SK-N-SH (cell line): ENCODE measurements around the gene C19orf47. TPM values are rescaled to one million over a fixed set of nuclear protein-coding genes. Genes with fewer than 3 reads are reported as not detected.

Experiments used
- CTCF ChIA-PET: fragments of 300-600, 350-600 bp; formaldehyde crosslinking; extraction: SDS; loops from one replicate; lab custom pipeline; 2021; lab: Yijun Ruan, JAX
- POLR2A ChIA-PET: fragments of 350-600 bp; sonication (Branson Sonifier 250); formaldehyde crosslinking; extraction: SDS; loops from one replicate; lab custom pipeline; 2020; ENCODE audit warnings: antibody characterized with exemption, inconsistent platforms; lab: Yijun Ruan, JAX
- DNase-seq: peaks from one replicate; pipeline ENCODE4 v3.0.0; 2012
- H2AFZ ChIP-seq: fragments of 200-600 bp; sonication (generic); 2 replicates; pipeline ENCODE4 v1.8.1; 2016; ENCODE audit warnings: antibody characterized with exemption, mild to moderate bottlenecking, low read depth
- H3F3A ChIP-seq: fragments of 200-600 bp; sonication (generic); replicated peaks from 2 replicates; pipeline ENCODE3; 2016; ENCODE audit warnings: antibody characterized with exemption, mild to moderate bottlenecking; ENCODE audit not compliant: insufficient read depth
- H3K27ac ChIP-seq, 2 experiments: fragments of 200-500 bp in 1 of 2; fragments of 200-600 bp in 1 of 2; sonication (Bioruptor generic) in 1 of 2; sonication (generic), shearing (Covaris generic) in 1 of 2; 2 replicates each; pipeline versions ENCODE4 v1.5.1 to v1.6.1; 2014 to 2016; ENCODE audit warnings: low read depth in 2 of 2, inconsistent platforms in 1 of 2, low read length in 1 of 2, mild to moderate bottlenecking in 1 of 2, mixed read lengths in 1 of 2
- H3K27me3 ChIP-seq: fragments of 200-600 bp; sonication (generic), shearing (Covaris generic); 2 replicates; pipeline ENCODE4 v1.6.1; 2016; ENCODE audit warnings: mixed run types; ENCODE audit not compliant: insufficient read depth
- H3K36me3 ChIP-seq, 2 experiments: fragments of 200-500 bp in 1 of 2; fragments of 200-600 bp in 1 of 2; sonication (Bioruptor generic) in 1 of 2; sonication (generic) in 1 of 2; replicated peaks in 1 of 2; 2 replicates each; pipeline versions ENCODE3 to v1.5.1; 2014 to 2016; ENCODE audit warnings: low read length in 1 of 2, mild to moderate bottlenecking in 1 of 2; ENCODE audit not compliant: insufficient read depth in 2 of 2, control insufficient read depth in 1 of 2
- H3K4me1 ChIP-seq, 2 experiments: fragments of 200-500 bp in 1 of 2; fragments of 200-600 bp in 1 of 2; sonication (Bioruptor generic) in 1 of 2; sonication (generic), shearing (Covaris generic) in 1 of 2; 2 replicates each; pipeline versions ENCODE4 v1.5.1 to v1.6.1; 2014 to 2016; ENCODE audit warnings: low read depth in 1 of 2, low read length in 1 of 2, mixed run types in 1 of 2; ENCODE audit not compliant: insufficient read depth in 2 of 2, control insufficient read depth in 1 of 2
- H3K4me2 ChIP-seq: fragments of 200-600 bp; sonication (generic), shearing (Covaris generic); 2 replicates; pipeline ENCODE4 v1.6.1; 2017; ENCODE audit warnings: mixed run types
- H3K4me3 ChIP-seq, 2 experiments: fragments of 200-500 bp in 1 of 2; fragments of 200-600 bp in 1 of 2; sonication (Bioruptor generic) in 1 of 2; sonication (generic), shearing (Covaris generic) in 1 of 2; 2 replicates each; pipeline versions ENCODE4 v1.5.1 to v1.8.1; 2014 to 2016; ENCODE audit warnings: low read depth in 2 of 2, inconsistent platforms in 1 of 2, low read length in 1 of 2, mild to moderate bottlenecking in 1 of 2, mixed read lengths in 1 of 2, moderate library complexity in 1 of 2
- H3K79me2 ChIP-seq: fragments of 200-600 bp; sonication (generic); 2 replicates; pipeline ENCODE4 v1.8.1; 2017; ENCODE audit warnings: mild to moderate bottlenecking; ENCODE audit not compliant: insufficient read depth
- H3K9ac ChIP-seq: fragments of 200-600 bp; sonication (generic); 2 replicates; pipeline ENCODE4 v1.6.1; 2017; ENCODE audit warnings: mixed run types
- H3K9me2 ChIP-seq: fragments of 200-600 bp; sonication (generic); 2 replicates; pipeline ENCODE4 v1.6.1; 2017; ENCODE audit warnings: mixed run types
- H3K9me3 ChIP-seq: fragments of 200-600 bp; sonication (generic); 2 replicates; pipeline ENCODE4 v1.6.1; 2017; ENCODE audit warnings: mixed run types, mild to moderate bottlenecking, moderate library complexity
- H4K20me1 ChIP-seq: fragments of 200-600 bp; sonication (generic); 2 replicates; pipeline ENCODE4 v1.6.1; 2017; ENCODE audit warnings: mild to moderate bottlenecking, mixed run types; ENCODE audit not compliant: insufficient read depth
- ELF1 ChIP-seq: IDR thresholded peaks from 2 replicates; pipeline ENCODE4 v1.4.0; 2012
- EZH2phosphoT487 ChIP-seq: fragments of 200-600 bp; sonication (generic); IDR thresholded peaks from 2 replicates; pipeline ENCODE4 v1.6.1; 2017; ENCODE audit warnings: low read depth, mixed run types, mild to moderate bottlenecking, antibody characterized with exemption, moderate library complexity, borderline replicate concordance
- FOXJ3 ChIP-seq: sonication (generic); formaldehyde crosslinking; IDR thresholded peaks from 2 replicates; pipeline ENCODE4 v1.5.1; 2020; ENCODE audit warnings: mild to moderate bottlenecking, missing genetic modification reagents
- FOXM1 ChIP-seq: IDR thresholded peaks from 2 replicates; pipeline ENCODE4 v1.4.0; 2012; ENCODE audit warnings: low read depth, mild to moderate bottlenecking
- JUND ChIP-seq: IDR thresholded peaks from 2 replicates; pipeline ENCODE4 v1.4.0; 2012
- MEF2A ChIP-seq: IDR thresholded peaks from 2 replicates; pipeline ENCODE4 v1.4.0; 2012; ENCODE audit warnings: low read depth, borderline replicate concordance
- MXI1 ChIP-seq: IDR thresholded peaks from 2 replicates; pipeline ENCODE4 v1.6.1; 2012; ENCODE audit warnings: mild to moderate bottlenecking, low read depth, low read length, improper control_type of control experiment
- NRF1 ChIP-seq: IDR thresholded peaks from 2 replicates; pipeline ENCODE4 v1.6.1; 2012; ENCODE audit warnings: low read depth, mild to moderate bottlenecking, low read length
- POLR2AphosphoS5 ChIP-seq: IDR thresholded peaks from 2 replicates; pipeline ENCODE4 v1.6.1; 2012; ENCODE audit warnings: low read depth, low read length
- RAD21 ChIP-seq: IDR thresholded peaks from 2 replicates; pipeline ENCODE4 v1.6.1; 2012; ENCODE audit warnings: mild to moderate bottlenecking, low read length
- RFX5 ChIP-seq: IDR thresholded peaks from 2 replicates; pipeline ENCODE4 v1.6.1; 2012; ENCODE audit warnings: mild to moderate bottlenecking, improper control_type of control experiment, low read length
- RXRA ChIP-seq: IDR thresholded peaks from 2 replicates; pipeline ENCODE4 v1.4.0; 2012; ENCODE audit warnings: low read depth, mild to moderate bottlenecking, borderline replicate concordance
- SIN3A ChIP-seq: IDR thresholded peaks from 2 replicates; pipeline ENCODE4 v1.6.1; 2012; ENCODE audit warnings: low read depth, mild to moderate bottlenecking, low read length, moderate library complexity, borderline replicate concordance
- SMC3 ChIP-seq: IDR thresholded peaks from 2 replicates; pipeline ENCODE4 v1.6.1; 2012; ENCODE audit warnings: low read depth, low read length, improper control_type of control experiment
- YY1 ChIP-seq: IDR thresholded peaks from 2 replicates; pipeline ENCODE4 v1.4.0; 2012; ENCODE audit warnings: low read depth, mild to moderate bottlenecking
- WGBS: methylation state at CpG from one replicate; pipeline ENCODE4 v1.1.6; 2017; ENCODE audit warnings: low lambda C conversion rate; 5-methylcytosine and 5-hydroxymethylcytosine counted together
- polyA plus RNA-seq, 3 experiments: library from polyadenylated mRNA; depleted of rRNA; stranded (reverse); fragments of >200 nt; gene quantifications; 2 replicates each; pipeline ENCODE4 v1.2.3, GENCODE V29; 2012
- TF ChIP-seq, protein P1 (sequence below): IDR thresholded peaks from 2 replicates; pipeline ENCODE4 v1.6.1; 2012; ENCODE audit warnings: mild to moderate bottlenecking, low read depth, low read length, moderate library complexity
- TF ChIP-seq, protein P2 (sequence below): fragments of 150-350 bp; IDR thresholded peaks from 2 replicates; pipeline ENCODE4 v1.6.1; 2017; ENCODE audit warnings: antibody characterized with exemption, low read length, low read depth, borderline replicate concordance

Gene C19orf47
- polyA plus RNA-seq, 1 of the 3 experiments (the other 2 are of a cell fraction): 17.2 TPM

DNA sequence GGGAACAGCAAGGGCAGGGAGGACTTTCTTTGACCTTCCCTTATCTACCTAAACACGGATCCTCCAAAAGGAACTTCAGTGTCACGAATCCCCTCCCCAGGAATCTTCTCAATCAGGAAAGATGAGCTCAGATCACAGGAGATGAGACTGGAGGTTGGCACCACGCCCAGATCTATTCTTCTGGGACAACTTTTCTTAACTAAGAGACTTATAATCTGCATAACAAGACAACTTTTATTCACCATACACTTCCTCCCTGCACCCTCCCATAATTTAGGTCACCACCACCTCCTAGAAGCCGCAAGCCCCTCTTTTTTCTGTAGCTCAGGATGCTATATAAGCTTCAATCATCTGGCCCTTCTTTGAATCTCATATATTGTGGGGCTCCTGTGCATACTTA, 43.9 kb downstream of the C19orf47 start (continued):
- TF ChIP-seq, protein P1, sequence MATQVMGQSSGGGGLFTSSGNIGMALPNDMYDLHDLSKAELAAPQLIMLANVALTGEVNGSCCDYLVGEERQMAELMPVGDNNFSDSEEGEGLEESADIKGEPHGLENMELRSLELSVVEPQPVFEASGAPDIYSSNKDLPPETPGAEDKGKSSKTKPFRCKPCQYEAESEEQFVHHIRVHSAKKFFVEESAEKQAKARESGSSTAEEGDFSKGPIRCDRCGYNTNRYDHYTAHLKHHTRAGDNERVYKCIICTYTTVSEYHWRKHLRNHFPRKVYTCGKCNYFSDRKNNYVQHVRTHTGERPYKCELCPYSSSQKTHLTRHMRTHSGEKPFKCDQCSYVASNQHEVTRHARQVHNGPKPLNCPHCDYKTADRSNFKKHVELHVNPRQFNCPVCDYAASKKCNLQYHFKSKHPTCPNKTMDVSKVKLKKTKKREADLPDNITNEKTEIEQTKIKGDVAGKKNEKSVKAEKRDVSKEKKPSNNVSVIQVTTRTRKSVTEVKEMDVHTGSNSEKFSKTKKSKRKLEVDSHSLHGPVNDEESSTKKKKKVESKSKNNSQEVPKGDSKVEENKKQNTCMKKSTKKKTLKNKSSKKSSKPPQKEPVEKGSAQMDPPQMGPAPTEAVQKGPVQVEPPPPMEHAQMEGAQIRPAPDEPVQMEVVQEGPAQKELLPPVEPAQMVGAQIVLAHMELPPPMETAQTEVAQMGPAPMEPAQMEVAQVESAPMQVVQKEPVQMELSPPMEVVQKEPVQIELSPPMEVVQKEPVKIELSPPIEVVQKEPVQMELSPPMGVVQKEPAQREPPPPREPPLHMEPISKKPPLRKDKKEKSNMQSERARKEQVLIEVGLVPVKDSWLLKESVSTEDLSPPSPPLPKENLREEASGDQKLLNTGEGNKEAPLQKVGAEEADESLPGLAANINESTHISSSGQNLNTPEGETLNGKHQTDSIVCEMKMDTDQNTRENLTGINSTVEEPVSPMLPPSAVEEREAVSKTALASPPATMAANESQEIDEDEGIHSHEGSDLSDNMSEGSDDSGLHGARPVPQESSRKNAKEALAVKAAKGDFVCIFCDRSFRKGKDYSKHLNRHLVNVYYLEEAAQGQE: no peak

DNA sequence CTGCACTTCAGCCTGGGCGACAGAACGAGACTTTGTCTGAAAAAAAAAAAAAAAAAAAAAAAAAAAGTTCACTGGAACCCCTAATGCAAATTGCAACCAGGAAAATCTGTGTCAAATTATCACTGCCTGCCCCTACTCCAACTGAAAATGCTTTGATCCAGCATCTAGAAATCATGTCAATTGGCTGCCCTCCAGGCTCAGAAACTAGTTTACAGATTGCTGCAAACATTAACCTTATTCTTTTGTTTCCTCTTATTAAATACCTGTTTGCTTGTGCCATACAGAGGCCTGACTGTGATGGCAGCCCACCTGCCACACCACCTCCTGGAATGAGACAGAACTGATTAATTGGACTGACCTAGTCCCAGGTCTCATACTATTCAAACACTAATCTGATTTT, 44.4 kb downstream of the C19orf47 start:
- Histone ChIP-seq H3K4me3 (no peak overlapping the region), H3K9me2 (no peaks in the 10 kb centered on the region), H3K36me3 (no peaks in the 10 kb centered on the region), H4K20me1 (no peaks in the 10 kb centered on the region), H3K9me3 (no peaks in the 10 kb centered on the region)
- no peak for DNase-seq
- ChIA-PET POLR2A (no interaction called here), CTCF (interaction anchor here (1.6 to 2.1 kb wide), 7 partner anchors 8 to 161 kb away, joined by 4 to 18 read pairs (median 7); partner anchors contain the start of genes BLVRB and TTC9B)
- TF ChIP-seq NRF1 (no peak), RXRA (no peak), POLR2AphosphoS5 (no peak), RAD21 (no peak), EZH2phosphoT487 (no peak), ELF1 (no peak), FOXJ3 (no peak), SMC3 (no peak), SIN3A (no peak), YY1 (no peak)
- TF ChIP-seq, all 33 proteins: peak for 0
- Histone ChIP-seq H3K79me2 (no peaks in the 10 kb centered on the region), H3K4me1 (peaks cover 0 to 20% of the 10 kb centered on the region in 2 experiments; a peak in 1 of 4 replicates), H3K9ac (no peak overlapping the region), H2AFZ (no peak overlapping the region), H3F3A (peaks cover 8% of the 10 kb centered on the region), H3K27me3 (no peaks in the 10 kb centered on the region), H3K4me2 (no peak overlapping the region), H3K27ac (no peak overlapping the region)
- WGBS: 95% methylated on average over 2 of the region's 2 CpGs

DNA sequence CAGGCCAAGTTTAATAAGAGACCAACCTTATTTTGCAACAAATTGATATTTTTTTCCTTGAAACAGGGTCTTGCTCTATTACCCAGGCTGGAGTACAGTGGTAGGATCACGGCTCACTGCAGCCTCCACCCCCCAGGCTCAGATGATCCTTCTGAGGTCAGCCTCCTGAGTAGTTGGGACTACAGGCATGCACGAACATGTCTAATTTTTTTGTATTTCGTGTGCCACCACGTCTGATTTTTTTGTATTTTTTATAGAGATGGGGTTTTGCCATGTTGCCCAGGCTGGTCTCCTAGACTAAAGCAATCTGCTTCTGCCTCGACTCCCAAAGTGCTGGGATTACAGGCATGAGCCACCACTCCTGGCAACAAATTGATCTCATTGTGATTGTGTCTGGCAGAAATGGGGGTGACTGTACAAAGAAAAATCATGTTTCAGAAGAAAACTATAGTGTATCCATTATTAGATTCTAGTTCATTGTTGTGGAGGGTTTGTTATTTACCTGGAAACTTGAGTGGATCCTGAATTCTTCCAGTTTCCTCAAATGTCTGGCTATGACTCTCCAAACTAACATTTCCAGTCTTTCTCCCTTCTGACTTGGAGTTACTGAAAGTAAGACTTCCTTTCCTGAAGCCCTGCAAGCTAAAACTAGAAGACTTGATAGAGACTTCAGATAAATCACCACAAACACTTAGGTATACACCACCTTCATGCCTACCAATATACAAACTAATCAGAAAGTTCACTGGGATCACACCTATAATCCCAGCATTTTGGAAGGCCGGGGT, 45.8 kb downstream of the C19orf47 start:
- H3K36me3 ChIP-seq: no peaks in the 10 kb centered on the region
- TF ChIP-seq JUND: no peak
- TF ChIP-seq MEF2A: no peak
- TF ChIP-seq RXRA: no peak
- TF ChIP-seq, protein P1: no peak
- no peak for TF ChIP-seq YY1
- no peak for TF ChIP-seq FOXM1
- TF ChIP-seq, protein P2, sequence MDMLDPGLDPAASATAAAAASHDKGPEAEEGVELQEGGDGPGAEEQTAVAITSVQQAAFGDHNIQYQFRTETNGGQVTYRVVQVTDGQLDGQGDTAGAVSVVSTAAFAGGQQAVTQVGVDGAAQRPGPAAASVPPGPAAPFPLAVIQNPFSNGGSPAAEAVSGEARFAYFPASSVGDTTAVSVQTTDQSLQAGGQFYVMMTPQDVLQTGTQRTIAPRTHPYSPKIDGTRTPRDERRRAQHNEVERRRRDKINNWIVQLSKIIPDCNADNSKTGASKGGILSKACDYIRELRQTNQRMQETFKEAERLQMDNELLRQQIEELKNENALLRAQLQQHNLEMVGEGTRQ: no peak
- no peak for TF ChIP-seq FOXJ3
- TF ChIP-seq ELF1: no peak
- TF ChIP-seq RFX5: no peak
- no peak for TF ChIP-seq MXI1
- CTCF ChIA-PET: no interaction called here

More for the DNA sequence above, 45.8 kb downstream of the C19orf47 start:
- Histone ChIP-seq H3K9me3 (no peaks in the 10 kb centered on the region), H3K27me3 (no peaks in the 10 kb centered on the region), H3K27ac (no peak overlapping the region), H3K4me2 (no peak overlapping the region), H3K4me3 (no peak overlapping the region), H3K4me1 (peaks cover 0 to 20% of the 10 kb centered on the region in 2 experiments; a peak in 1 of 4 replicates), H4K20me1 (no peaks in the 10 kb centered on the region), H2AFZ (no peak overlapping the region), H3K9me2 (no peaks in the 10 kb centered on the region), H3F3A (peaks cover 10% of the 10 kb centered on the region), H3K9ac (no peak overlapping the region), H3K79me2 (no peaks in the 10 kb centered on the region)
- DNase-seq: no peak
- POLR2A ChIA-PET: no interaction called here
- 77% methylated on average over 6 of the region's 6 CpGs for WGBS
